Chondrocyte (in vitro differentiated cells): ENCODE data around the gene LRMDA. TPM values are rescaled to one million over a fixed set of nuclear protein-coding genes. Genes with fewer than 3 reads are reported as not detected.
"Not testable (repeated sequence)": the region's sequence is repeated elsewhere in the genome, so short reads cannot be mapped to it uniquely, and the experiment has no call there.

Source experiments
- DNase-seq: peaks from one replicate; pipeline ENCODE4 v3.0.0; 2021; ENCODE audit warnings: mixed read lengths, low spot score
- H3K27ac Mint-ChIP-seq: one replicate; pipeline ENCODE4 v1.8.0; 2021; ENCODE audit warnings: mild to moderate bottlenecking, moderate library complexity, mixed read lengths; ENCODE audit not compliant: unreplicated experiment
- H3K27me3 Mint-ChIP-seq: 2 replicates; pipeline ENCODE4 v1.8.0; 2021; ENCODE audit warnings: low read depth, mixed read lengths
- H3K36me3 Mint-ChIP-seq: 2 replicates; pipeline ENCODE4 v1.8.0; 2021; ENCODE audit warnings: low read depth, mixed read lengths
- H3K4me1 Mint-ChIP-seq: 2 replicates; pipeline ENCODE4 v1.8.0; 2021; ENCODE audit warnings: low read depth, mild to moderate bottlenecking, mixed read lengths
- H3K4me3 Mint-ChIP-seq: one replicate; pipeline ENCODE4 v1.8.0; 2021; ENCODE audit warnings: mild to moderate bottlenecking, moderate library complexity, mixed read lengths; ENCODE audit not compliant: unreplicated experiment
- H3K9me3 Mint-ChIP-seq: 2 replicates; pipeline ENCODE4 v1.8.0; 2021; ENCODE audit warnings: low read depth, mixed read lengths
- CTCF ChIP-seq: fragments of 200-600 bp; sonication (generic); IDR thresholded peaks from 2 replicates; pipeline ENCODE4 v1.5.0; 2021; ENCODE audit warnings: antibody characterized with exemption, mild to moderate bottlenecking, moderate library complexity
- total RNA-seq: library from RNA; stranded (reverse); gene quantifications from 3 replicates; pipeline ENCODE4 v1.2.1, GENCODE V29; 2021

The LRMDA gene
- total RNA-seq, 1 donor from 2014 or later = 2.8 TPM

GRCh38 chr10:75762431-75762802, 331.0 kb downstream of the LRMDA start:
- no peak overlapping the region for H3K27ac Mint-ChIP-seq
- no peak overlapping the region for H3K4me3 Mint-ChIP-seq
- no peak for DNase-seq
- H3K4me1 Mint-ChIP-seq = peaks cover 19% of the 10 kb centered on the region
- peaks cover 6% of the 10 kb centered on the region for H3K27me3 Mint-ChIP-seq
- no peaks in the 10 kb centered on the region for H3K36me3 Mint-ChIP-seq
- TF ChIP-seq CTCF = no peak
- H3K9me3 Mint-ChIP-seq = no peaks in the 10 kb centered on the region

- no peak overlapping the region for H3K27ac Mint-ChIP-seq
- H3K36me3 Mint-ChIP-seq = no peaks in the 10 kb centered on the region
- no peak overlapping the region for H3K4me3 Mint-ChIP-seq
- TF ChIP-seq CTCF = no peak
- peaks cover 19% of the 10 kb centered on the region for H3K4me1 Mint-ChIP-seq
- peaks cover 2% of the 10 kb centered on the region for H3K27me3 Mint-ChIP-seq
- no peaks in the 10 kb centered on the region for H3K9me3 Mint-ChIP-seq
- DNase-seq = no peak
These were observed 332.2 kb downstream of the LRMDA start for GRCh38 chr10:75763652-75764051.

DNA sequence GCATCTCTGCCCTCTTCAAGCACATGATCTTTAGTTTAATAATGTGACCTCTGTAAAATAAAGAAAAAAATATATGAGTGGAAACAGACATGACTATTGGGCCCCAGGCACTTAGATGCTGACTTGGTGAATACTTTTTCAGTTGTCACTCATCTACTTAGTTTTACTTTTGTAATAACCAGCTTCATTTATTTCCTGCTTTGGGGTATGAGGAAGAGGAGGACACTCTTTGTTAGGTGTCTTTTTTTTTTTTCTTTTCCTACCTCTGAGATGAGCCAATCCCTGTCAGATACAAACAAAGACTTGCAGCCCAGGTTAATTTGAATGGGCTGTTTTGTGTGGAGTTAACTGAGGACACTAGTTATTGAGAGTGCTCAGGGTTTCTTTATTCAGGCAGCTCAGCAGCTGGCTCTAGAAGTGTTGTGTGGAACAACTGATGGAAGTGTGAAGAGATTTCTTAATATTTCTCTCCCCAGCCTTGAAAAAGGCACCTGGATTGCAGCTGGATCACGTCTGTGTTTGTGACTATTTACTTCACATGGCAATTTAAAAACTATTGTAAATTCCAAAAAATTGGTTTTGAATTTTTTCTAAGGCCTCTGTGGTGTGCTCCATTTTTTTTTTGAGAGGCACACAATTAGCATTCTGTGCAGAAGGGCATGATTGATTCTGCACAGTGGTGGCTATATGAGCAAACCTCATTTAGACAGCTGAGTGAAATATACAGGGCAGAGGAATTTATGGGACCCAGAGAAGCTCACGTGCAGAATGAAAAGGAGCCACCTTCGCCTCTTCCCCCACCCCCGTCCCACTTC, 333.8 kb downstream of the LRMDA start:
- H3K36me3 Mint-ChIP-seq = no peaks in the 10 kb centered on the region
- H3K27me3 Mint-ChIP-seq = no peaks in the 10 kb centered on the region
- DNase-seq = no peak
- H3K4me3 Mint-ChIP-seq = no peak overlapping the region
- no peak for TF ChIP-seq CTCF
- no peaks in the 10 kb centered on the region for H3K9me3 Mint-ChIP-seq
- peaks cover 19% of the 10 kb centered on the region for H3K4me1 Mint-ChIP-seq
- H3K27ac Mint-ChIP-seq = no peak overlapping the region

DNA sequence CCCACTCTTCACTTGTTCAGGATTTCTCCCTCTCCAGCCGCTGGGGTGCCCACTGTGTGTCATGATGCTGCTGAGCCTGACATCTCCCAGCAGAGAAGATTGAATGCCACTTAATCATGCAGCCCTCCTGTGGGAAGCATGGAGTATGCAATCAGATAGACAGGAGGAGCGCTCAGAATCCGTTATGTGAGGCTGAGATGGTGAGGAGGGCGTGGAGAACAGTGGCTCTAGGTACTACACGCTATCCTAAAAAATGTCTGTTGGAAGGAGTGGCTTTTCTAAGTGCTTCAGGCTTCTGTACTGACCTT, 334.3 kb downstream of the LRMDA start:
- no peak for DNase-seq
- no peak overlapping the region for H3K27ac Mint-ChIP-seq
- no peak overlapping the region for H3K4me3 Mint-ChIP-seq
- TF ChIP-seq CTCF = no peak
- H3K9me3 Mint-ChIP-seq = no peaks in the 10 kb centered on the region
- no peaks in the 10 kb centered on the region for H3K36me3 Mint-ChIP-seq
- H3K27me3 Mint-ChIP-seq = no peaks in the 10 kb centered on the region
- peaks cover 19% of the 10 kb centered on the region for H3K4me1 Mint-ChIP-seq

- no peaks in the 10 kb centered on the region for H3K27me3 Mint-ChIP-seq
- no peaks in the 10 kb centered on the region for H3K36me3 Mint-ChIP-seq
- no peak for DNase-seq
- H3K9me3 Mint-ChIP-seq = no peaks in the 10 kb centered on the region
- no peak overlapping the region for H3K4me3 Mint-ChIP-seq
- peaks cover 16% of the 10 kb centered on the region for H3K4me1 Mint-ChIP-seq
- no peak overlapping the region for H3K27ac Mint-ChIP-seq
- TF ChIP-seq CTCF = no peak
These were observed 334.7 kb downstream of the LRMDA start for GRCh38 chr10:75766106-75766505.

DNA sequence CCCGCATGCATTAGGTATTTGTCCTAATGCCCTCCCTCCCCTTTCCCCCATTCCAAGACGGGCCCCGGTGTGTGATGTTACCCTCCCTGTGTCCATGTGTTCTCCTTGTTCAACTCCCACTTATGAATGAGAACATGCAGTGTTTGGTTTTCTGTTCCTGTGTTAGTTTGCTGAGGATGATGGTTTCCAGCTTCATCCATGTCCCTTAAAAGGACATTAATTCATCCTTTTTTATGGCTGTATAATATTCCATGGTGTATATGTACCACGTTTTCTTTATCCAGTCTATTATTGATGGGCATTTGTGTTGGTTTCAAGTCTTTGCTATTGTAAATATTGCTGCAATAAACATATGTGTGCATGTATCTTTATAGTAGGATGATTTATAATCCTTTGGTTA, 335.3 kb downstream of the LRMDA start:
- H3K9me3 Mint-ChIP-seq, DNase-seq, H3K36me3 Mint-ChIP-seq, H3K4me3 Mint-ChIP-seq, H3K27me3 Mint-ChIP-seq, H3K27ac Mint-ChIP-seq: not testable (repeated sequence)
- peaks cover 12% of the 10 kb centered on the region for H3K4me1 Mint-ChIP-seq
